D341Med (cell line): ENCODE results near the gene PRDM1.

Experiments
- DNase-seq: peaks from one replicate; pipeline ENCODE4 v3.0.0; 2012; ENCODE audit warnings: low spot score

The PRDM1 gene

DNA sequence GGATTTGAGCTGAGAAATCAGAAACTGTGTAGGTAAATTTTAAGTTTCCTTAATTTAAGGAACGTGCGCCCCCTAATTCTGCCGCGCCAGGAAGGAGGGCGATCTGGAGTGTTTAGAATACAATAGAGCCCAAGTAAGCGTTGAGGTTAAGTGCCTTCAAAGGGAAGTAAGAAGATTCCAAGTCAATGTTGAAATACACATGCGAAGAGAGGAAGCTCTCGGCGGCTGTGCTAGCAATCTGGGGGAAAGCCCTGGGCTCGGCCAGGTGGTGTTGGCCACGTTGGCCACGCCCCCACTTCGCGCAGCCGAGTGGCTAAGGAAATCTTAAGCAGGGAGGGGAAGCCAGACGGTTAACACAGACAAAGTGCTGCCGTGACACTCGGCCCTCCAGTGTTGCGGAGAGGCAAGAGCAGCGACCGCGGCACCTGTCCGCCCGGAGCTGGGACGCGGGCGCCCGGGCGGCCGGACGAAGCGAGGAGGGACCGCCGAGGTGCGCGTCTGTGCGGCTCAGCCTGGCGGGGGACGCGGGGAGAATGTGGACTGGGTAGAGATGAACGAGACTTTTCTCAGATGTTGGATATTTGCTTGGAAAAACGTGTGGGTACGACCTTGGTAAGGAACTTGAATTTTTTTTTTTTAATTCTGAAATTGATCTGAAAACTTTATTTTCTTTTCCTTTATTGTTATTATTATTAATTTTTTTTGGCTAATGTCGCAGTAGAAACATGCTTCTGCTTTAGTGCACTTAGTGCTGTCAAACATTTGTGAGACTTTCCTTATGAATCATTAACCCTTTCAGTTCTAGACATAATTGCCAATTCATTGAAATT, at the start of gene PRDM1:
PRDM1 (plus strand) TSS at position 353 of the 830 bp plus-strand sequence; CDS start at position 571, 218 bp downstream.
- peak; percentile 71 for DNase-seq

DNA sequence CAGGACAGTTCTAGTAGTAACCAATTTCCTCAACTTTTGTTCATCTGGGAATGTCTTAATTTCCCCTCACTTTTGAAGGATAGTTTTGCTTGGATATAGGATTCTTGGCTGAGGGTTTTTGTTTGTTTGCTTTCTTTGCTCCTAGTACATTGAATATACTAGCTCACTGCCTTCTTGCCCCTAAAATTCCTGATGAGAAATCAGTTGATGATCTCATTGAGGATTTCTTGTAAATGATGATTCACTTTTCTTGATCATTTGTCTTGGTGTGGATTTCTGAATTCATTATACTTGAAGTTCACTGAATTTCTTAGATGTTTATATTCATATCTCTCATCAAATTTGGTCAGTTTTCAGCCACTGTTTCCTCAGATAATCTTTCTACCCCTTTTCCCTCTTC, 49.1 kb upstream of the PRDM1 start:
- no peak for DNase-seq

DNA sequence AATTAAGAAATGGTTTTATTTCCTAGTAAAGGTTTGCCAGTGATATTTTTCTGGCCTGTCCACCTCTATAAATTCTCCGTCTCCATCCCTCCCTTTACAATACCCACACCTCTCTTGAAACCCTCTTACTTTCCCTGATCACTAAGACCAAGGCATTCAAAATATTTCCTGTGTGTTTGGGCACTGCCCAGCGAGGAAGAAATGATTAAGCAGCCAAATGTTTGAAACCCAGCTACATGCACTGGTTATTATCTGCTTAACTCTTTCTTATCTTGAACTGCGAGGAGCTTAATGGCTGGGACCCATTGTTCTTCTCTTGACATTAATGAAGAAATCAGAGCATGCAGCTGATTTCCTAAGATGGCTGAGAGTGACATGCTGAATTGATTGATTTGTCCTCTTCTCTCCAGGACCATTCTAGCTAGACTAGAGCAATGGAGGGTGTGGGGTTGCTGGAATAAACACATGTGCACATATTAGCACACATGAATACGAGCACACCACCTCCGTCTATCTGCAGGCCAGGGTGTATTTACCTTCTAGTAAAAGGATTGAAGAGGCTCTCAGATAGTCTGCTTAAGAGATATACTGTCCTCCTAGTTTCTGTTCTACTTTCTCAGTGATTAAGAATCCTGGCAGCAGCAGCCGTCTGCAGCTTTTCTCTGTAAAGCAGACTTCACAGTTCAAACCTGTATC, 46.1 kb upstream of the PRDM1 start:
- DNase-seq, result peak; percentile 29

DNA sequence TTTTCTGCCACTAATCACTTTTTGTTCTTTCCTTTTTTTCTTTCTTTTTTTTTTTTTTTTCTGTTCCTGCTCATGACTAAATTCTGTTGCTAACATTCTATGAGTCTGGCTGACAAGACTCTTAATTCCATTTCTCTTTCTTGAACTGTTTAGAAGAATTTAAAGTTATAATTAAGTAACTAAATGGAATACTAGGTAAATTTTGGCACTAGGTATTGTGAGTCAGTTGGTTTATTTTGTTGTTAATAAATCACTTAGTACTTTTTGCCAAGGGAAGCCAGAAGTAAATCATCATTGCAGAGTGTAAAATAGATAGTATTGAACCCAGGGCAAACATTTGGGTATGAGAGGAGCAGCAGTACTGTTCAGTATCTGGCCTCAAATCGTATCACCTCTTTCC, 42.0 kb upstream of the PRDM1 start:
- DNase-seq, result no peak

DNA sequence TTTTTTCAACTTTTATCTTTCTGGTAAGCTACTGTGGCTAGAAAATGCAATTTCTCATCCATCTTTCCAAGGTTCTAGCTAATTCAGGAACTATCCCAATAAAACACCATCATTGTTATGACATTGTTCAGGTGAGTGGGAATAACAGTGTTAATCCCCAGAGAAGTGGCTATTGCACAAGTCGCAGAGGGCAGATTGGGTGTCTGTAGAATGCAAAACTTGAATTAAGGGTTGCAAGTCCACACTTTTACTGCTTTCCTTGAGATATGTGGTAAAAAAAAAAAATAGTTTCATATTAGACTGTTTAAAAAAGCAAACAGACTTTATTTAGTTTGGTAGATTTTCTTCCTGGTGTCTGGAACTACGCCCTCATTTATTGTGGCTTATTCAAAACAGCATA, 41.1 kb upstream of the PRDM1 start:
- DNase-seq, result no peak

DNA sequence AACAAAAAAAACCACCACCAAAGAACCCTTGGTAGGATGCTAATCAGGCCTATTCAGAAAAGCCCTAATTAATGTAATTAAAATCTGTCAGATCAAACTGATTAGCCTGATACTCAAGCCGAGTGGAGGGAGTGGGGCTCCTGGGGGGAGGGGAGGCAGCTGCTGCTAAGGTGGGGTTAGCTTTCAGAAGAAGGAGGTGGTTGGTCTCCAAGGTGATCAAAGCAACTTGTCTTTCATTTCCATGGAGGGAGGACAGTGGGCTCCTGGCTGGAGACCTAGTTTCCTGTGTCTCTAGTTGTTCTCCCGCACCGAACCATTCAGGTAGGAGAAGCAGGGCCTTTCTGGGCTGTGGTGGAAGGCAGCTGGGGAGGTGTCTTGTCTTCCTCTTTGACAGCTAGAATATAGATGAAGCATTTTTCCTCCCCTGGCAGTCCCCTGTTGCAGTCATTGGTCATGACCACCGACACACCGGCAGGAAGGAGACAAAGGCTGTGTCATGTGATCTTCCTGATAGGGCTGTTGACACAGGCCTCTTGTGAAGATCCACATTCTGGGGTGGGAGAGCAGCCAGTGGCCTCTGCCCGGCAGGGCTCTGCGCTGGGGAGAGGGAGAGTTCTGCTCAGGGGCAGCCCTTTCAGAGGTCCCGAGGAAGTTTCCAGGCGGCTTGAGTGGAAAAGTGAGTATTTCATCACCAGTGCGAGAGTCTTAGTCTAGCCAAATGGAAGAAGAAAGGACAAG, 39.9 kb upstream of the PRDM1 start:
- DNase-seq, result no peak

DNA sequence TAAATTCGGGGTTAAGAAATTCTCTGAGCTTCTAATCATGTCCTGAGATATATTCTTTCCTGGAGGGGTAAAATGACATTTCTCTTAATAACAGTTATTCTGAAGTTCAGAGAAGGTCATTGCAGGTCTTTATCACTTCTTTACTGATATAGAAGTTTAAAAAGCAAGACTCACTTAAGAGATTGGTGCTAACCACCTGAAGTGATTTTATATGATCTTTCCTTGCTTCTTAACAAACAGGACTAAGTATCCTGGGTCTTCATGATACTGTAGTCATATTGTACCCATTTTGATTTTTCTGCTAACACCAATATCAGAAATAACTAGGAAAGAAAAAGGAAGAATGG, 39.3 kb upstream of the PRDM1 start:
- DNase-seq, result no peak

DNA sequence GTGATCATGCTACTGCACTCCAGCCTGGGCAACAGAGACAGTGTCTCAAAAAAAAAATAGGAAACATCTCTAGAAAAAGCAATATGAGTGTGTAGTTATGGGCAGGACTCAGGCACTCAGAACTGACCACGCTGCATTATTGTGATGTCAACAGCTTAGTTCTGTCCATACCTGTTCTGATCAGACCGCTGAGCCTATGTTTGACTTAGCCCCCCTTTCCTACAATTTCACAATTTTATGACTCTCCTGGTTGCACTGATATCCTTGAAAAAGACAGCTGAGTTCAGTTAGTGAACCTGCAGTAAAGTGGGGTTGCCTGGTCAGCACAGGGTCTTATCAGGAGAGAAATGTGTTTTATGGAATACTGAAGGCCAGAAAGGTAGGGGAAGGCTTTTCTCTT, 37.8 kb upstream of the PRDM1 start:
- DNase-seq, result no peak

DNA sequence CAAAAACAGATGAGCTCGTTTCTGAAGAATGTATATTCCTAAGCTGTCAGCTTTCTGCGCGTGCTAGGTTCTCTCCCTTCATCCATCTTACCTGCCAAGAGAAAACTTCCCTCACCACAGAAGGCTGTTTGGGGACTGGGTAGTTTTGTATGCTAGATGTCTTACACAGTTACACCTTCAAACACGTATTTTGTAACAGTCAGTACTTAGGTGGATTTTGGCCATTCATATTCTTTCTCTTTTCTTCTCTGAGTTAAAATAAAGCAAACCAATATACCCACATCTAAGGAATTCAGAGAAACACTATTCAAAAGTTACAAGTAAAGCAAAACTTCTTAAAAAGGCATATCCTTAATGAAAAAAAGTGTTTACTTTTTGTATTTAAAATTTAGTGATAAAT, 35.6 kb upstream of the PRDM1 start:
- DNase-seq, result no peak

DNA sequence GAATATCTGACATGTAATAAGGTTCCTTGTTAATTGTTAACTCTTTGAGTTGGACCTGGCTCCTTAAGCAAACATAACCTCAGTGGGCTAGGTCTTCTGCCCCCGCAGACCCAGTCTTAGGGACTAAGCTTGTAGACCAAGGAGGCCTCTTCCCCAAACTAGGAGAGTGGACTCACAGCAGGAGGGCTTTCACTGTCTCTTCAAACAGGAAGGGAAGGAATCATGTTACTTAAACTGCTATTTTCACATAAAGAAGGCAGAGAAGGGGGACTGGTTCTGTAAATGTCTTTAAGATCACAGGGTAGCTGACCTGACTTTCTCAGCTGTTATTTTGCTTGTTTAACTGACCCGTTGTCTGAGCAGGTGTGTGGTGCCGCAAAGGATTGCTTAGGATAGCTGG, 34.9 kb upstream of the PRDM1 start:
- no peak for DNase-seq

DNA sequence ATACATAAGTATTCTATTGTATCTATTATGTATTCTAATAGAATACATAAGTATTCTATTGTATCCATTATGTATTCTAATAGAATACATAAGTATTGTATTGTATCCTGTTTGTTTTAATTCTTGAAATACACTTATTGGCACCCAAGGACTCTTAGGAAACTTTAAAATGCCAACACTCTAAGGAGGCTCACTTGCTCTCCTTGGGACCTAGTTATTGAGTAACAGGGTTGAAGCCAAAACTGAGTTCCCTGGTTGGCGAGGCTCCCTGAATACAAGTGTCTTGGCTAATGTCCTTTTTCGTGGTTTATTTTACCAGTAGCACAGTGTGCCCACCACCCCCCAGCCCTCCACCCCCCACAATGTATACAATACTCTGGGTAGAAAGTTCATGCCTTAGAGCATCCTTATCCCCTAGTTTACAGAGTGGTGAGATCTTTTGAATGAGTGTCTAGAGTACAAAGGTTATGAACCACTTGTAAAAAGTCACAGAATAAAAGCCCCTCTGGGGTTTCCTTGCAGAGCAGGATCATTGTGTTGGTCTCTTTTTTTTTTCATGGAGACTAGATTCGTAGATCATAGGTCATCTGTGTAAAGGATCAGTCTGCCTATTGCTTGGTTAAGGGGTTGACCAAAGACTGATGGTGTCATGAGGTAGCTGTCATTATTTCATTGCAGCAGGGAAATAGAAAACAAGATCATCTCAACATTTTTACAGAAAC, 32.5 kb upstream of the PRDM1 start:
- DNase-seq, result no peak

DNA sequence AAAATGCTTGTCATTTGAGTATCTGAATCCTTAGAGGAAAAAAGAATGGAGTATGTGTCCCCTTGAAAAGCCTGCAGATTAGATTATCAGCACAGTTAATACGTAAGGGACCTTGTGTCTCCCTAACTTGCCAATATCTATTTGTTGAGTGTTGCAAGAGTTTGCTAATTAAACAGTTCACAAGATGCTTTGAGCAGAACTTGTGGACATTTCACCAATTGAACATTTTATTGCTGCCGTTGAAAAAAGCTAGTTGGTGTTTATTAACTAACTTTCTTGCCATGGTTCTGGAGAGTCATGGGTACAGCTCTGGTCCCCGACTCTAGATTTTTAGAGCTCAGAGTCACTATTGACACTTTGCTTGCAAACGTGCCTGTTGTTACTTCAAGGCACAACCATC, 30.6 kb upstream of the PRDM1 start:
- DNase-seq, result no peak

DNA sequence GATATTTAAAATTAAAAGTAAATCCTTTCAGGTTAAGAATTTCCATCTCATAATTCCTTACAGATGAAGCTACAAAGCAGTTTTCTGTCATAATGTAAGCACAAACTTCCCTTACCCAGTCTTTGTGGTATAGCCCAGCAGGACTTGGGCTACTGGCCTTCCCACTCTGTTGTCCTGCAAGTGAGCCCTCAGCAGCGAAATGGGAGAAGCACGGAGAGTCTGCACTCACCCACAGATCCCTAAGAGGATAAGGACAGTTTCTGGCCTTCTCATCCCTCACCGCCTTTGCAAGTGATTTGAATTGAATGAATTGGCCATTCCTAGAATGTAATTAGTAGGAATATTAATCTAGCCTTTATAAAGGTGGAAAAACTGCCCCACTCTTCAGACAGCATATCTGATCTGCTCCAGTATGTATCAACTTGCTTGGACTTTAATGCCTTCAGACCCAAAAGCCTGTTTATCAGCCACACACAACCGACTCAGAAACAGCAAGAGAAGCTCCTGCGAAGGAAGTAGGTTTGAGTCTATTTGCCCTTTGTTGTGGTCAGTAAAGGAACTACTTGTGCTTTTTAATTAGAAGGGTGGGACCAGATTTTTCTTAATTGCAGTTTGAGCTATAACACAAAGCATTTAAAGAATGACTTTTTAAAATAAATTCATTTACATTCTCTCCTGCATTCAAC, 29.9 kb upstream of the PRDM1 start:
- DNase-seq, result no peak

DNA sequence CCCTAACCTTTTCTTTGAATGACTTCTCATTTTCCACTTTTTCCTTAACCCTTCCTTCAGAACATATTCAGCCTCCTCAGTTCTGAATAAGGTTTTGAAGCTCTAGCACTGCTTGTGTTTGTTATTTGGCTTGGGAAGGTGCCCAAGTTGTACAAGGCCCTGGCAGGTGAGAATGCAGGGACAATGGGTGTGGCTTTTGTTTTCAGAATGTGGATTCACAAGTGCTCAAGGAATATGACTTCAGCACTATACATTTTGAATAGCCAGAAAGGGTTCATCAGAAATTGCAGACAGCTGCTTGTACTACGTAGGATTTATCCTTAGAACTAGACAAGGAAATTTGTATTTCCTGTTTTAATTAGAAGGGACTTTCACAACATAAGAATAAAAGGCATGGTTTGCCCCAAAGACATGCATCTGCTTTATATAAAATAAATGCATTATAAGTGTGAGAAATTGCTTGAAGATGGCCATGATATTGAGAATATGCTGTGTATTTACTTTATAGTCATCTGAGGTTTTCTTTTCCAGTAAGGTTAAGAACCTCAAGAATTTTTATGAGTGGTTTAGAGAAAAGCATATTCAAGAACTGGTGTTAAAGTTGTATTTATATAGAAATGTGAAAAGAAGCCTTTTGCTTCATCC, 29.3 kb upstream of the PRDM1 start:
- DNase-seq, result no peak

DNA sequence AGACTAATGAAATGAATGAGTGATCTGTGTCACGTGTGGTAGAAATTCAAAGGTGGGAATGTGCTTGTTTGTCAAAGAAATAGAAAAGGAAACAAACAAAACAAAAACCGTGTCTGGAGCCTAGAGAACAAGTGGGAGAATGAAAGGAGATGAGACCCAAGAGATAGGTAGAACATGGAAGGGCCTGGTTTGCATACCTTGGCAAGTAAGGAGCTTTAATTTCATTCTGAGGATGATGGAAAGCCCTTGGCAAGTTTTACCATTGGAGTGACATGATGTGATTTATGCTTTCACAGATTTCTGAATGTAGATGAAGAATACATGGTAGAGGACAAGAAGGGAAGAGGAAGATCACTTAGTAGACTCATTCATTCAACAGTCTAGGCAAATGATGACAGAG, 26.8 kb upstream of the PRDM1 start:
- no peak for DNase-seq

DNA sequence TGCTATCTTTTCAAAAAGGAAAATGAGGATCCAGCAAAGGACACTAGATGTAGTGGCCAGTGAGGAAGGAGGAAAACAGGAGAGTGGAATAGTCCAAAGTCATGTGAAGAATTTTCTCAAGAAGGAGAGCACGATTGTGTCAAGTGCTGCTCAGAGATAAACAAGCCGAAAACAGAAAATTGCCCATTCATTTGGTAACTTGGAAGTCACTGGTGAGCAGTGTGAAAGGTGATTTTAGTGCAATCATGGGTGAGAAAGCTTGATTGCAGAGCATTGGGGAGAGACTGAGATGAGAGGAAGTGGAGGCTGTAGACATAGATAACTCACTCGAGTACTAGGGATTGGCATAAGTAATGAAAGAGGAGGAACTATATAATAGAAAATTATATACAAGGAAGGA, 26.0 kb upstream of the PRDM1 start:
- no peak for DNase-seq

DNA sequence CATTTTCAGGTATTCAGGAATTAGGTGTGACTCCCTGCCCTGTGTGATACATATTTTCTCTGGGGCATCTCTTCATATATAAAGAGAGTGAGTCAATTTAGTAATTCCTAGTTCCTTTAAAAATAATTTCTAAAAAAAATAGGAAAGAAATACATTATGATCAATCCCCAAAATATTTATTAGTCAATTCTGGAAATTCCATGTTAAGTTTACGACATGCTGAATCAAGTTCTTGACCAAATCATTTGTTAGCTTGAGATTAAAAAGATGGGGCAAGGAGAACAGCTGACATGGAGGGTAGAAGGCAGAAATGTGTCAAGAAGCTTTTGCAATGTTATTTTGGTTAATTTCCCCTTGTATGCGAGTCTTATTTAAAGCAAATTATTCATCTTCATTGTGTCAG, 22.7 kb upstream of the PRDM1 start:
- no peak for DNase-seq

DNA sequence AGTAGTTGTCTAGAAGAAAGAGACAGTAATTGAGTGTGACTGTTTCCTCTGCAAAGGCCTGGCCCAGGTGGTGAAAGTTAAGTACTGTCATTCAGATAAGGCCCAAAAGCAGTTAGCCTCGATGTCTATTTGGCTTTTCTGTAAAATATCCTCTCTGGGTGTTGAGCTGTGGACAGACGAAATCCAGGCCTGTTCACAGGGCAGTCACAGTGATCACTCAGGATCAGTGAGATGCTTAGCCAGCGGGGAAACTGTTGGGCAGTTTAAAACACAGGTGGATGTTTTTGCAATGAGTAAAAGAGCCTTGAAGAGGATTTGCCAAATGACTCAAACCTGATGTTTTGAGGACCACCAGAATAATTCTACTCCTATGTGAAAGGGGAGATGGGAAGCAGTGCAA, 22.0 kb upstream of the PRDM1 start:
- no peak for DNase-seq

DNA sequence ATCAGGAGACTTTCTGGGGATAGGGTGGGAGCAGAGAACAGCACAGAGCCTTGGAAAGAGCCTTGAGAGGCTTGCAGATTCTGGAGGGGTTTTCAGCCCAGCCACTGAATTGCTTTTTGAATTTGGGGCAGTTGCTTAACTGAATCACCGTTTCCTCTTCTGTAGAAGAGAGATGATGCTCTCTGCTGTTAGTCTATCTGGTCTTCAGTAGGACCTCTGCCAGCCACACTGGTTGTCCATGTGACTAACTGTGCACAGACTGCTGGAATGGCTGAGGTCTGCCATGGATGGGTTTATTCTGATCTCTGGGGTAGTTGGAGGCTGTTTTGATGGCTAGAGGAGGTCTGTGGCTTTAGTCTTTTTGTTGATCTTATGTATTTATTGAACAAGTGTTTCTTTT, 21.4 kb upstream of the PRDM1 start:
- DNase-seq, result no peak

DNA sequence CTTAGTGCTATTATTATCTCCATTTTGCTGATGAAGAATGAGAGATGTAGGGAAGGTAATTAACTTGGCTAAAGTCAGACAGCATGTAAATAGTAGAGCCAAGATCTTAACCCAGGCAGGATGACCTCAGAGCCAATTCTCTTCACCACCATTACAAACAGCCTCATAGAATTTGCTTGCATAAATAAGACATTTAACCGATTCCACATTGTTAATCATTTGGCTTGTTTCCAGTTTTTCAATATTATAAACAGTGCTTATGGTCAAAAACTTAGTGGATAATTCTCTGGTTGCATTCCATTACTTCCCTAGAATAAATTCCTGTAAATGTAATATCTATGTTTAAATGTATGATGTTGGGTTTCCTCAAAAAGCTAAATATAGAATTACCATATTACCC, 19.1 kb upstream of the PRDM1 start:
- no peak for DNase-seq

DNA sequence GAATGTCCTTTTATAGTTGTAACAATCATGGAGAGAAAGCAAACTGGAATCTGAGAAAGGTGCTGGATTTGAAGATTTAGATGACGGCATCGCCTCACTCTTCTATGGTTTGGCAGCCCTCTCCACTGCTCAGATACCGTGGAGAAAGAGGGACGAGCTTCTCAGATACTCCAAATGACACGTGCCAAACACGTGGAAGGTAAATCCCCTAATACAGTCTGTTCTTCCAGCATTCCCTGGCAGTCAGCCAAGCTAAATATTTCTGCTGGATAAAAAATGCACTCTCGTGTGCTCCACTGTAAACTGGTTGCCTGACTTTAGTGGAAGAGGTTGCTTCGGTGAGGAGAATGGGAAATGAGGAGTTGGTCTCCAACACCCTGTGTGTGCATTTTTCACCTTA, 16.7 kb upstream of the PRDM1 start:
- DNase-seq, result peak; percentile 69
